ENCODE data around the gene OAS2. TPM values are rescaled to one million over a fixed set of nuclear protein-coding genes. Genes with fewer than 3 reads are reported as not detected.
A peak's percentile ranks its signal among the peaks of the same experiment; 100 is the strongest.

Gene OAS2
- total and polyA plus RNA-seq, 2 of the 8 experiments (the other 6 are each of a cell fraction or from before 2014, with no cell fraction given): 0.06 TPM; not detected in 1

DNA sequence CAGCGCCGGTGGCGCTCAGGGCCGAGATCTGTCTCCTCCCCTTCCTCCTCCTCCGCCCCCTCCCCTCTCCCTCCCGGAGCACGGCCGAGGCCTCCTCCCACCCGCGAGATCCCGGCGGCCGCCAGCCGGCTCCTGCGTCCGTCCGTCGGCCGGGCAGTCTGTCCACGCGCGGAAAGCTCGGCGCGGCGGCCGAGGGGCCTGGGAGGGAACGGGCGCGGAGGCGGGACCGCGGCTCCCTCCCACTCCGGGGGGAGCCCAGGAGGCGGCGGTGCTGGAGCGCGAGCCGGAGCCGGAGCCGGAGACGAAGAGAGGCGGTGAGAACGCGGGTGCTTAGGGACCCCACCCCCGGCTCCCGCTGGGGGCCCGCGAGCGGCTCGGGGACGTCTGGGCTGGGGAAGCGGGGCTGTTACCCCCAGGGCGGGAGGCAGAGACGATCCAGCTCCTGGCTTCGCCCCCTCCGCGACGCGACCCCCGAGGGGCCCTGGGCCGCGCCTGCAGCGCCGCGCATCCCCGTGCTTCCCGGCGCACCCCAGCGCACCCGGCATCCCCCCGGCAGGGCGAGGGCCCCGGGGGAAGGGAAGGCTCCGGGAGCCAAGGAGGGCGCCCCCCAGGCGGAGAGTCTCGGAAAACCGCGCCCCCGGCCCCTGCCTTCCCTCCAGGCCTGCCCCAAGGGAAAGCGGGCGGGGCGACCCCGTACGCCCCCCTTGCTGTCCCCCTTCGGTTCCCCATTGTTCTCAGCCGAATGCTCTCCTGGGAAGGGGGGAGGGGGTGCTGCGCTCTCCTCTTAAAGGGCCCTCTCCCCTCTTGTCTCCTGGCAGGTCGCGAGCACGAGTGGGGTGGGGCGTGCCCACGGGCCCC lies 78.5 kb downstream of the OAS2 start, which contains the start of gene DTX1:
DTX1 (plus strand) TSS at position 100 of the 858 bp plus-strand sequence. CDS start 1,463 bp downstream, outside the sequence.
- ChIA-PET POLR2A (ENCODE audit: partially characterized antibody) (interaction anchor here (1.1 to 1.6 kb wide), 2 partner anchors 8 to 96 kb away, joined by 3 read pairs; no protein-coding TSS in a partner anchor), CTCF (ENCODE audit: partially characterized antibody) (interaction anchor here (0.9 to 2.0 kb wide), 5 partner anchors 10 to 42 kb away, joined by 3 to 5 read pairs (median 3); no protein-coding TSS in a partner anchor)
- H4K5ac ChIP-seq (ENCODE audit: insufficient read length, low read depth, low read length): no peak within 1 kb of the TSS
- H3K23me2 ChIP-seq (ENCODE audit: low read depth, low read length): peaks cover 14% of the 10 kb centered on the region; the same call in 1 of the 2 replicates
- no peak within 1 kb of the TSS for H3K14ac ChIP-seq (ENCODE audit: insufficient read length)
- FAIRE-seq: no peak
- no peak within 1 kb of the TSS for H2BK120ac ChIP-seq (replicated peaks; ENCODE audit: low read depth, low read length)
- no peaks in the 10 kb centered on the region for H3K36me3 ChIP-seq (ENCODE audit: control insufficient read depth in 2 of 4, insufficient read depth in 4 of 4, low read length in 3 of 4)
- H3K27ac ChIP-seq (ENCODE audit: low read depth, low read length): no peak within 1 kb of the TSS
- H3K56ac ChIP-seq (replicated peaks; ENCODE audit: insufficient read length, low read depth, low read length): no peak within 1 kb of the TSS
- no peak within 1 kb of the TSS for H2BK12ac ChIP-seq (ENCODE audit: low read depth, low read length)
- H3K4ac ChIP-seq (replicated peaks; ENCODE audit: insufficient read length, low read depth, low read length): no peak within 1 kb of the TSS
- peaks cover 0 to 4% (median 2%) of the 10 kb centered on the region in 4 experiments; a peak in 3 of 7 replicates for H3K4me1 ChIP-seq (replicated peaks in 1 of 4; ENCODE audit: control insufficient read depth in 3 of 4, insufficient read depth in 4 of 4, low read length in 3 of 4)
- H4K8ac ChIP-seq (ENCODE audit: extremely low read depth, insufficient read depth, low read length): peak within 1 kb of the TSS; percentile 51; the same call in 1 of the 2 replicates
- no peak within 1 kb of the TSS for H2AFZ ChIP-seq (ENCODE audit: low read length)
- H2BK5ac ChIP-seq (ENCODE audit: low read depth, low read length): no peak within 1 kb of the TSS
- no peaks in the 10 kb centered on the region for H3K79me2 ChIP-seq (ENCODE audit: control insufficient read depth in 1 of 2, insufficient read depth in 2 of 2, low read length in 2 of 2)
- no peak within 1 kb of the TSS for H2BK20ac ChIP-seq (ENCODE audit: low read length)
- peak within 1 kb of the TSS in 1 of 4 experiments; percentile 10; a peak in 1 of 7 replicates for H3K9ac ChIP-seq (replicated peaks in 1 of 4; ENCODE audit: extremely low read depth in 1 of 4, low read depth in 3 of 4, low read length in 3 of 4)
- no peak within 1 kb of the TSS for H2AK5ac ChIP-seq (ENCODE audit: low read depth, low read length)
- TF ChIP-seq SUZ12 (IDR thresholded peaks at IDR 0.05; ENCODE audit: low read length): no peak
- peak; percentile 88 for TF ChIP-seq KDM4A (IDR thresholded peaks at IDR 0.05; ENCODE audit: low read depth, low read length, severe bottlenecking)
- peak; percentile 72 for TF ChIP-seq BACH1 (IDR thresholded peaks at IDR 0.05; ENCODE audit: low read length)
- peak; percentile 53 for TF ChIP-seq EZH2 (IDR thresholded peaks at IDR 0.05; ENCODE audit: low read depth, low read length, severe bottlenecking)
- peak; percentile 49; the same call in 1 of the 2 replicates for TF ChIP-seq RBBP5 (IDR thresholded peaks at IDR 0.05; ENCODE audit: borderline replicate concordance, low read depth, low read length)
- peak; percentile 63 to 76; a peak in 1 of 4 replicates for TF ChIP-seq HDAC2 (IDR thresholded peaks at IDR 0.05; ENCODE audit: borderline replicate concordance in 1 of 2, low read depth in 2 of 2, low read length in 2 of 2)
- no peak for TF ChIP-seq RFX5 (IDR thresholded peaks at IDR 0.05; ENCODE audit: borderline replicate concordance, low read depth, low read length)
- TF ChIP-seq RAD21 (IDR thresholded peaks at IDR 0.05 in 1 of 2, conservative IDR thresholded peaks at IDR 0.05 in 1 of 2; ENCODE audit: low read depth in 2 of 2, low read length in 2 of 2): 0 out of 4 replicates have a peak, but pooled peaks of 1 of the 2 experiments have one; percentile 1
- no peak for TF ChIP-seq GTF2F1 (IDR thresholded peaks at IDR 0.05; ENCODE audit: borderline replicate concordance, low read depth, low read length)
- H4K91ac ChIP-seq (replicated peaks; ENCODE audit: insufficient read length, low read length): no peak within 1 kb of the TSS
- no peak within 1 kb of the TSS for H2BK15ac ChIP-seq (ENCODE audit: low read length)
- no peak for DNase-seq (ENCODE audit: low read depth in 1 of 2, low spot score in 2 of 2)
- H4K20me1 ChIP-seq (replicated peaks in 1 of 2; ENCODE audit: control insufficient read depth in 1 of 2, insufficient read depth in 2 of 2, low read length in 2 of 2): no peaks in the 10 kb centered on the region
- H3K23ac ChIP-seq (ENCODE audit: insufficient read length): no peak within 1 kb of the TSS
- H3K4me3 ChIP-seq (ENCODE audit: extremely low read depth in 1 of 4, insufficient read depth in 2 of 4, low read depth in 3 of 4, low read length in 4 of 4): peak within 1 kb of the TSS; percentile 46 to 77 (median 55)
- H3K27me3 ChIP-seq (replicated peaks in 1 of 4; ENCODE audit: control insufficient read depth in 3 of 4, extremely low read depth in 1 of 4, insufficient read depth in 3 of 4, low read length in 3 of 4): peaks cover 0 to 22% (median 19%) of the 10 kb centered on the region in 4 experiments; a peak in 6 of 7 replicates
- WGBS, 2 experiments (ENCODE audit: extremely low coverage in 1 of 2, insufficient coverage in 1 of 2, insufficient read length in 1 of 2, insufficient replicate concordance in 2 of 2, low coverage in 1 of 2, low lambda C conversion rate in 2 of 2, missing lambda C conversion rate in 1 of 2): 3% methylated on average over 21 of the region's 94 CpGs; no CpG with 5 or more reads in 1 of the 2 experiments
- H3K4me2 ChIP-seq (ENCODE audit: insufficient read depth in 1 of 2, low read depth in 2 of 2, low read length in 2 of 2): peak within 1 kb of the TSS; percentile 50 to 76
- H3K79me1 ChIP-seq (ENCODE audit: low read depth, low read length): no peaks in the 10 kb centered on the region
- H3K9me3 ChIP-seq (ENCODE audit: insufficient read depth in 2 of 2, low read depth in 1 of 2, low read length in 1 of 2): no peaks in the 10 kb centered on the region
- no peak within 1 kb of the TSS; the same call in 1 of the 2 replicates for H3K18ac ChIP-seq (ENCODE audit: extremely low read depth, low read length)
